NCI-H2196 treated with DMSO at 0.1 percent for 48 hours (cell line): Measurements from ENCODE around the gene TNFRSF6B.

ENCODE experiments used
- DNase-seq: peaks from one replicate; lab custom pipeline; 2025; ENCODE audit not compliant: unreplicated experiment; lab: John Stamatoyannopoulos, UW

TNFRSF6B gene

GRCh38 chr20:63695424-63696305 lies 787 bp upstream of the TNFRSF6B start:
- no peak for DNase-seq

- DNase-seq: no peak
These were observed 185 bp upstream of the TNFRSF6B start for GRCh38 chr20:63696306-63696627.

- no peak for DNase-seq
These were observed 960 bp downstream of the TNFRSF6B start for GRCh38 chr20:63697357-63697867.

- no peak for DNase-seq
These were observed 1.6 kb downstream of the TNFRSF6B start for GRCh38 chr20:63697868-63698545.

GRCh38 chr20:63698739-63699465 lies 2.5 kb downstream of the TNFRSF6B start:
- DNase-seq: no peak

GRCh38 chr20:63699466-63700198 lies 3.2 kb downstream of the TNFRSF6B start:
- no peak for DNase-seq

- no peak for DNase-seq
These were observed 4.0 kb downstream of the TNFRSF6B start for GRCh38 chr20:63700199-63701050.

- no peak for DNase-seq
These were observed 4.5 kb downstream of the TNFRSF6B start for GRCh38 chr20:63701051-63701328.

GRCh38 chr20:63701329-63702035 lies 5.0 kb downstream of the TNFRSF6B start:
- no peak for DNase-seq

GRCh38 chr20:63702036-63702665 lies 5.7 kb downstream of the TNFRSF6B start:
- no peak for DNase-seq

- DNase-seq: no peak
These were observed 6.5 kb downstream of the TNFRSF6B start for GRCh38 chr20:63702751-63703470.

GRCh38 chr20:63703471-63703975 lies 7.1 kb downstream of the TNFRSF6B start:
- no peak for DNase-seq

- DNase-seq: no peak
These were observed 7.7 kb downstream of the TNFRSF6B start for GRCh38 chr20:63703976-63704748.

GRCh38 chr20:63704749-63705117 lies 8.3 kb downstream of the TNFRSF6B start:
- DNase-seq: no peak

GRCh38 chr20:63705232-63706026 lies 9.0 kb downstream of the TNFRSF6B start:
- DNase-seq: no peak

- no peak for DNase-seq
These were observed 9.7 kb downstream of the TNFRSF6B start for GRCh38 chr20:63706027-63706695.
